Adrenal gland (tissue), 5 donors: ENCODE results near the gene CIART.

Experiments used
- POLR2A ChIP-seq, 2 donors: fragments of 450-650 bp; IDR thresholded peaks; one replicate each; pipeline ENCODE4 v1.6.1; 2017; ENCODE audit warnings: antibody characterized with exemption in 2 of 2, mild to moderate bottlenecking in 2 of 2, moderate library complexity in 1 of 2
- TF ChIP-seq, protein P1 (sequence below), 6 experiments: fragments of 450-650 bp in 4 of 6; fragments of 200-600 bp in 2 of 6; sonication (generic) in 1 of 6; IDR thresholded peaks; 1 replicate in 5 of 6; 2 replicates in 1 of 6; pipeline versions ENCODE4 v1.5.1 to v1.8.0; 2016 to 2021; ENCODE audit warnings: antibody characterized with exemption in 6 of 6, mild to moderate bottlenecking in 2 of 6, moderate library complexity in 1 of 6
- donor health status: DM: no; HTN: no; CAD: no.

DNA sequence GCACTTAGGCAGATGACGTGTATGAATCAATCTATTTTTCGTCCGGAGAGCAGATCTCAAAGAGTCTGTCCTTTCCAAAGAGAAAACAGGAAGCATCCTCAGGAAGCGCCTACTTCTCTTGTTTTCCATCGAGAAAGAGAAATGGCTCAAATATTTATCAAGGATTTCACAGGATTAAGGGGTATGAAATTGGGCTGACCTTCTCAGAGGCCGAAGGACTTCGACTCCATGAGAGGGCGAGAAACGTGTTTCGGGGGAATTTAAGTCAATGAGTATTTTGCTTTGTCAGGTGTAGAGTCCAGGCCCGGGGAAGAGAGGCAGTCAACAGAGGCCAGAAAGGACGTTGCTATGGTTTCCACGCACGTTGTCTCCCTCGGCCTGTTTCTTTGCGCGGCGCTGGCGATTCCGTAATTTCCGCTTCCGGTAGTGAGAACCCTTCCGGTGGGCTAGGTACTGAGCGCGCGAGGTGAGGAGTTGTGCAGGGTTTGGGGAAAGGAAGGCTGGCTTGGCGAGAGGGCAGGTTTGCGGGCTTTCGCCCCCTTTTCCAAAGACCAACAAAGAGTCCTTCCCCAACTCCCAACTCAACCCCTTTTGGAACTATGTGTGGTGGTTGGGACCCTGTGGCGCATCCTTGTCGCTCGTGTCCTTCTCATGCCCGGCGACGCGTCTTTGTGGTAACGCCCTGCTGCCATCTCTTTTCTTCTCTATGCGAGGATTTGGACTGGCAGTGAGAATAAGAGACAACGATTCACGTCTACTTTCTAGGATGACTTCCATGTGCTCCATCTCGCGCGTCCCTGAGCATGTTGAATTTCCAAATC is 11.3 kb downstream of the CIART start, which contains the start of gene MRPS21:
- TF ChIP-seq, protein P1, sequence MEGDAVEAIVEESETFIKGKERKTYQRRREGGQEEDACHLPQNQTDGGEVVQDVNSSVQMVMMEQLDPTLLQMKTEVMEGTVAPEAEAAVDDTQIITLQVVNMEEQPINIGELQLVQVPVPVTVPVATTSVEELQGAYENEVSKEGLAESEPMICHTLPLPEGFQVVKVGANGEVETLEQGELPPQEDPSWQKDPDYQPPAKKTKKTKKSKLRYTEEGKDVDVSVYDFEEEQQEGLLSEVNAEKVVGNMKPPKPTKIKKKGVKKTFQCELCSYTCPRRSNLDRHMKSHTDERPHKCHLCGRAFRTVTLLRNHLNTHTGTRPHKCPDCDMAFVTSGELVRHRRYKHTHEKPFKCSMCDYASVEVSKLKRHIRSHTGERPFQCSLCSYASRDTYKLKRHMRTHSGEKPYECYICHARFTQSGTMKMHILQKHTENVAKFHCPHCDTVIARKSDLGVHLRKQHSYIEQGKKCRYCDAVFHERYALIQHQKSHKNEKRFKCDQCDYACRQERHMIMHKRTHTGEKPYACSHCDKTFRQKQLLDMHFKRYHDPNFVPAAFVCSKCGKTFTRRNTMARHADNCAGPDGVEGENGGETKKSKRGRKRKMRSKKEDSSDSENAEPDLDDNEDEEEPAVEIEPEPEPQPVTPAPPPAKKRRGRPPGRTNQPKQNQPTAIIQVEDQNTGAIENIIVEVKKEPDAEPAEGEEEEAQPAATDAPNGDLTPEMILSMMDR (IDR thresholded peaks at IDR 0.05) = no peak
- TF ChIP-seq POLR2A (IDR thresholded peaks at IDR 0.05) = peak; percentile 42 to 88
